Adipocyte (in vitro differentiated cells): ENCODE results near the gene SPNS2.

Source experiments
- DNase-seq: peaks from one replicate; pipeline ENCODE4 v3.0.0-alpha.2; 2015; ENCODE audit warnings: low read depth
- H3K27me3 ChIP-seq: replicated peaks from 2 replicates; pipeline ENCODE4 v1.7.0; 2013; ENCODE audit warnings: mild to moderate bottlenecking, low read length, moderate library complexity; ENCODE audit not compliant: control insufficient read depth, insufficient read depth
- H3K36me3 ChIP-seq: 2 replicates; pipeline ENCODE4 v1.7.0; 2013; ENCODE audit warnings: low read length, mild to moderate bottlenecking, moderate library complexity; ENCODE audit not compliant: control insufficient read depth, insufficient read depth, severe bottlenecking
- H3K4me1 ChIP-seq: 2 replicates; pipeline ENCODE4 v1.7.0; 2013; ENCODE audit warnings: mild to moderate bottlenecking, low read length, moderate library complexity; ENCODE audit not compliant: control insufficient read depth, insufficient read depth
- H3K4me3 ChIP-seq: 2 replicates; pipeline ENCODE4 v1.7.0; 2013; ENCODE audit warnings: mild to moderate bottlenecking, low read length, moderate library complexity
- H3K9ac ChIP-seq: 2 replicates; pipeline ENCODE4 v1.7.0; 2013; ENCODE audit warnings: mild to moderate bottlenecking, low read length, moderate library complexity
- H3K9me3 ChIP-seq: 2 replicates; pipeline ENCODE4 v1.7.0; 2013; ENCODE audit warnings: mild to moderate bottlenecking, low read length, moderate library complexity; ENCODE audit not compliant: control insufficient read depth

The SPNS2 gene

GRCh38 chr17:4507361-4508111 lies 8.9 kb downstream of the SPNS2 start:
- H3K4me1 ChIP-seq, result no peaks in the 10 kb centered on the region
- DNase-seq, result no peak
- no peak overlapping the region for H3K9ac ChIP-seq
- H3K27me3 ChIP-seq, result peaks cover 79% of the 10 kb centered on the region
- no peaks in the 10 kb centered on the region for H3K9me3 ChIP-seq
- no peak overlapping the region for H3K4me3 ChIP-seq
- no peaks in the 10 kb centered on the region for H3K36me3 ChIP-seq

DNA sequence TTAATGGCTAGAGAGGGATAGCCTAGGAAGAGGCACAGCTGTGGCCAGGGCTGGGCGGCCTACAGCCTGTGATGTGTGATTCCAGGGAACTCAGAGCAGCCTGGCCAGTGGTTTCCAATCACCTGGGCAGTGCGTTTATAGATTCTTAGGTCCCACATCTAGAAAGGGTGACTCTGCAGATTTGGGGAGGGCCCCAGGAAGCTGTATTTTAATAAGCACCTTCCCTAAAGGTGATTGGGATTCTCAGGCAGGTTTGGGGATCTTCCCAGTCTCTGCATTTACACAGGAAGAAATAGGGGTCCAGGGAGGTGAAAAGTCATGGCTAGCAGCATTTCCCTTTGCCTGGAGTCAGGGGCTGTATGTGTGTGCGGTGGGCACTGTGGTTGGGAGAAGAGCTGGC lies 9.5 kb downstream of the SPNS2 start:
- Histone ChIP-seq H3K4me1 (no peaks in the 10 kb centered on the region), H3K9ac (no peak overlapping the region), H3K36me3 (no peaks in the 10 kb centered on the region), H3K27me3 (peaks cover 73% of the 10 kb centered on the region), H3K9me3 (no peaks in the 10 kb centered on the region), H3K4me3 (no peak overlapping the region)
- DNase-seq, result no peak

- Histone ChIP-seq H3K9me3 (no peaks in the 10 kb centered on the region), H3K9ac (no peak overlapping the region), H3K27me3 (peaks cover 62% of the 10 kb centered on the region), H3K36me3 (no peaks in the 10 kb centered on the region), H3K4me3 (no peak overlapping the region), H3K4me1 (no peaks in the 10 kb centered on the region)
- no peak for DNase-seq
These were observed 10.7 kb downstream of the SPNS2 start for GRCh38 chr17:4509401-4509800.

DNA sequence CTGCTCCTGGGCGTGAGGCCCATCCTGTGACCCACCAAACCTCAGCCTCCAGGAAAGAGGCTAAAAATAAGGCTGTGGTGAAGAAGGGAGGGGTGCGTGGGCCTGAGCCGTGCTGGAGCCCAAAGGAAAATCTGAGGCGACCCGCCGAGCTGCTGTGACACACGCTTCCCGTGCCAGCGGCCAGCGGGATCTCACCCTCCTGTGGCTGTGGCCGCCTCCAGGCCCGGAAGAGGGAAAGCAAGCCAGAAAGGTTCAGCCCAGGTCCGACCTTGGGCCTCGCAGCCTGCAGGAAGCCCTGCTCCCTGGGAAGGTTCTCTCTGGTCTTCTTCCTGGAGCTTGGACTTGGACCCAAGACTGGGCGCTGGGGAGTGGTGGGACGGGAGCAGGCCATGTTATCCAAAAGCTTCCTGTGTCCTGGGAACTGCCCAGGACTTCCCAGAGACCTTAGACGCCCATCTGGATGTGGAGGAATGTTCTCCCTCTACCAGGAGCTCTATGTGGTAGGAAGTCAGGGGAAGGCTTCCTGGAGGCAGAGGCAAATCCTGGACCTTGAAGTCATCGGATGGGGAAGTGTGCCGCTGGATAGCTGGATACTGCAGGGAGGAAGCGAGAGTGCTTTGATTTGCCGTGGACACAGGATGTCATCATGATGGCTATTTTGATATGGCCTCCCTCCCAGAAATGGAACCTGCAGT lies 11.4 kb downstream of the SPNS2 start:
- Histone ChIP-seq H3K4me1 (no peaks in the 10 kb centered on the region), H3K36me3 (no peaks in the 10 kb centered on the region), H3K9me3 (no peaks in the 10 kb centered on the region), H3K9ac (no peak overlapping the region), H3K27me3 (peaks cover 57% of the 10 kb centered on the region), H3K4me3 (no peak overlapping the region)
- DNase-seq, result no peak

DNA sequence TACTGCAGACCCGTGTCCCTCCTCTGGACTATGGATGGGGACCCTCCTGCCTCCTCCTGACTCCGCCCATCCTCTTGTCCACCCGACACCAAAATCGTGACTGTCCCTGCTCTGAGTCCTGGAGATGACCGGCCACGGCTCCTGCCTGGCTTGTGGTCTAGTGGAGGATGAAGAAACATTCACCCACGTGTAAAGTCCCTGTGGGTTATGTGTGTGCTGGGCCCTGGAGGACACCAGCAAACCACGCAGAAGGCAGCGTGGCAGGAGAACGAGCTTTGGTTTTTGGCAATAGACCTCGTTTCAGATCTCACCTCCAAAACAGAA lies 11.9 kb downstream of the SPNS2 start:
- Histone ChIP-seq H3K4me3 (no peak overlapping the region), H3K36me3 (no peaks in the 10 kb centered on the region), H3K9me3 (no peaks in the 10 kb centered on the region), H3K4me1 (no peaks in the 10 kb centered on the region), H3K27me3 (peaks cover 52% of the 10 kb centered on the region), H3K9ac (no peak overlapping the region)
- DNase-seq, result no peak

DNA sequence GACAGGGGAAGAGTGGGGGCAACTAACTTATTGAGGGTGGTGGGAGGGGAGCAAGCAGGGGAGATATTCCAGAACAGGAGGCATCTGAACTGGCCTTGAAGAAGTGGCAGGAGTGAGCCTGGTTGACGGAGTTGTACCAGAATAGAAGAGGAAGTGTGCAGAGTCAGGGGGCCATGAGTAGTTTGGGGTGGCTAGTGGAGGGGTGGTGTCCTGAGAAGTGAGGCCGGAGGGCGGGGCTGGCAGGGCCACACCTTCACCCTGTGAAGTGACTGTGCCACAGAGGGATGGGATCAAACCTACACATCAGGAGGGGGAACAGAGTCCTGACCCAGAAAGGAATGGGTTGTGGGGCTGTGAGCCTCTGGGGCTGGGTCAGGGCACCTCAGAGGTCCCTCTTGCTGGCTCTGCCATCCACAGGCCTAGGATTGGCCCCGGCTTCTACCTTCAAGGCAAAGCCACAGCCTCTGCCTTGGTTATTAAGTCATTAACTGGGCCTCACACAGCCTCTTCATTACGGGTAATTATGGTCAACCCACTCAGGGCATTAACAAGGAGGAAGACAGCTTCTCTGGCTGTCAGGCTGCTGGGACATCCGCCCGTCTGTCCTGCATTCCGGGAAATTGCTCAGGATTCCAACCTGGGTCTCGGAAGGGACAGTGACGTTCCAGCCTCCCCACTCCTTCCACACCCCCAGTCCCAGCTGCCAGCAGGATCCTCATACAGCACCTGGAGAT lies 12.7 kb downstream of the SPNS2 start:
- Histone ChIP-seq H3K4me3 (no peak overlapping the region), H3K27me3 (peaks cover 44% of the 10 kb centered on the region), H3K9me3 (no peaks in the 10 kb centered on the region), H3K9ac (no peak overlapping the region), H3K36me3 (no peaks in the 10 kb centered on the region), H3K4me1 (no peaks in the 10 kb centered on the region)
- no peak for DNase-seq

DNA sequence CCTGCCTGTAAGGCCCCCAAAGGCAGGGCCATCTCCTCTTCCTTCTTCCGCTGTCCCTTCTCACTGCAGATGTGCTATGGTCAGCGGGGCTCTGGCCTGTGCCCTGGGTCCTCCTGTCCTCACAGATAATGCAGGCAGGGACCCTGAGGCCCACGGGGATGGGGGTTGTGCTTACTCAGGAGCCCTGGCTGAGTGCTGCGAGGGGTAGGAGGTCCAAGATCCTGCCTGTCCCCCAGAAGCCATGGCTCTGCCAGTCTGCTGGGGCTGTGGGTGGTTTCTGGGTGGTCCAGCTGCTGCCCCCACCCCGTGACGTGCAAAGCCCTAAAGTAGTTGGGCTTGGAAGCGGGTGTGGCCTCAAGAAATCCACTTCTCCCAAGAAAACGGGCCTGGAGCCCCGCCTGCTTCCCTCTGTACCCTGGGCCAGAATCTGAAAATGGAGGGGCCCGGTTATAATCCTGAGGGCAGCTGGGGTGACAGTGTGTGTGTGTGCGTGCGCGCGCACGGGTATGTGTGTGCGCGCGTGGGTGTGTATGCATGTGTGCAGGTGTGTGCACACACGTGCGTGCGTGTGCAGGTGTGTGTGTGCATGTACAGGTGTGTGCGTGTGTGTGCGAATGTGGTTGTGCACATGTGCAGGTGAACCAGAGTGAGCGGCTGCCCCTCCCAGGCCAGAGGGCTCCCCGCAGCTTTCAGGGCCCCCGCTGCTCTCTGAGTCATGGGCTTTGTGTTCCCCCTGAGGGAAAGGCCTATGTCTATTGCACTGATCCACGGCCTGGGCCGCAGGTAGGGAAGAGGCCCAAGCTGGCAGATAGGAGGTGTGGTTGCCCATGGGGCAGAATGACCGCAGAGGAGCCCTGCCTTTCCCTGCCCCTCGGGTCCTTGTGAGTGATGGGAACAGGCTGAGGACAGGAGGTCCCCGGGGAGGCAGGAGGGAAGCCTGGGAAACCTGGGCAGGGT lies 13.8 kb downstream of the SPNS2 start:
- Histone ChIP-seq H3K4me3 (no peak overlapping the region), H3K4me1 (no peaks in the 10 kb centered on the region), H3K9ac (no peak overlapping the region), H3K27me3 (peaks cover 44% of the 10 kb centered on the region), H3K9me3 (no peaks in the 10 kb centered on the region), H3K36me3 (no peaks in the 10 kb centered on the region)
- no peak for DNase-seq

DNA sequence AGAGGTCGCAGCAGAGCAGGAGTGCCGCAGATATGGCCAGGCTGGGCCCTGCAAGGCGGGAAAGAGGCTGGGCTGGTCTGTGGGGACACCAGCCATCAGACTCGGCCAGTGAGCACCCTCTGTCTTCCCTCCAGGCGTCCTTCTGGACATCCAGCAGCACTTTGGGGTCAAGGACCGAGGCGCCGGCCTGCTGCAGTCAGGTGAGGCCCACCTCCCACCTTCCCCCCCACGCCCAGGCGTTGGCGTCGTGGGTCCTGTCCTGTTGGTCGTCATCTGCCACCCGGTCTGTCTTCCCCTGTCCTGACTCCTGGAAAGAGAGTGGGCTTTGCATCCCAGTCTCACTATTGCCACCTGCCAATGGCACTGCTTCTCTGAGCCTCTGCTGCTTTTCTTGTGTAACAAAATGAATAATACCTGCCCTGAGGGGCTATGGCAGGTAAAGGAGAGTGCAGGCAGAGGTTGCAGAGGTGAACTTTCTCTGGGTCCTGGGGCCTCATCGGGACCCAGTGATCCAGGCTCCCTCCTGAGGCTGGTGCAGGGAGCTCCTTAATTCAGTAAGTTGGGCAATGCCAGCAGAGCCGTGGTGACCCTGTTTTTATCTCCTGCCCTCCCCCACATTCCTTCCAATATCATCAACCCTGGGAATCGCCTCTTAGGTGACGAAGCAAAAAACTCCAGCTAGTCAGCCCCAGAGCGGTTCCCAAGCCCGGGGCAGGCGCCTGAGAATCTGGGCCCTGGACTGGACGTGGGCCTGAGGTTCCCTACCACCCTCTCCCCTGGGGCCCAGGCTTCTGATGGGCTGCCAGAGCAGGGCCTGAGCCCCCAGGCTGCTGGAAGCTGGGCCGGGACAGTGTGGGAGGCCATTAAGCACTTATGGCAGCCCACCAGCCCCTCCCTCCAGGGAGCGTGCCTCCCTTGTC lies 14.7 kb downstream of the SPNS2 start:
- Histone ChIP-seq H3K4me1 (no peaks in the 10 kb centered on the region), H3K4me3 (no peak overlapping the region), H3K27me3 (peaks cover 35% of the 10 kb centered on the region), H3K36me3 (no peaks in the 10 kb centered on the region), H3K9me3 (peaks cover 3% of the 10 kb centered on the region), H3K9ac (no peak overlapping the region)
- DNase-seq, result no peak

DNA sequence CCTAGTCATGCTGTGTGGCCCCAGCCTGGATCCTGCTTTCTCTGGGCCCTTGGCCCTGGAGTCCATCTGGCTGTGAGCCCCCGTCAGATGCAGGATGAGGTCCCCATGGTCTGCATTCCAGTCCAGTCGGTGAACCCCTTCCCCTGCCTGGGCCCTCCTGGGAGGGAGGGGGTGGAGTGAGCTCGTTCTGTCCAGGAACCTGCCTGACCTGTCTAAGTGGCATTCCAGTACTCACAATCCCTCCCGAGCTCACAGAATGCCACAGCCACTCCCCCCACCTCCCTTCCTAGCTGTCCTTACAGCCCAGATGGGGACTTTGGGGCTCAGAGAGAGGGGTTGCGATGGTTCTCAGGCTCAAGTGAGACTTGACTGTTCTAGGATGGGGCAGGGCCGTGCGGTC lies 15.5 kb downstream of the SPNS2 start:
- Histone ChIP-seq H3K36me3 (no peaks in the 10 kb centered on the region), H3K4me1 (no peaks in the 10 kb centered on the region), H3K27me3 (peaks cover 39% of the 10 kb centered on the region), H3K9me3 (peaks cover 3% of the 10 kb centered on the region), H3K4me3 (no peak overlapping the region), H3K9ac (no peak overlapping the region)
- DNase-seq, result no peak

- Histone ChIP-seq H3K4me3 (no peak overlapping the region), H3K36me3 (no peaks in the 10 kb centered on the region), H3K27me3 (peaks cover 34% of the 10 kb centered on the region), H3K4me1 (no peaks in the 10 kb centered on the region), H3K9ac (no peak overlapping the region), H3K9me3 (peaks cover 3% of the 10 kb centered on the region)
- no peak for DNase-seq
These were observed 16.1 kb downstream of the SPNS2 start for GRCh38 chr17:4514779-4515178.
